ENCODE measurements around the gene VWC2.

GRCh38 chr7:49873420-49873819 is 100.0 kb downstream of the VWC2 start:
- TF ChIP-seq CTCF (conservative IDR thresholded peaks at IDR 0.05; ENCODE audit: low read length) (no peak), EZH2phosphoT487 (IDR thresholded peaks at IDR 0.05; ENCODE audit: borderline replicate concordance, low read depth, low read length) (no peak)
